Fibroblast of peridontal ligament (primary cell): ENCODE data around the gene CLPSL1.

ENCODE experiments used
- DNase-seq: peaks from one replicate; pipeline ENCODE4 v3.0.0-alpha.2; 2010; ENCODE audit errors: extremely low read depth

CLPSL1 gene

DNA sequence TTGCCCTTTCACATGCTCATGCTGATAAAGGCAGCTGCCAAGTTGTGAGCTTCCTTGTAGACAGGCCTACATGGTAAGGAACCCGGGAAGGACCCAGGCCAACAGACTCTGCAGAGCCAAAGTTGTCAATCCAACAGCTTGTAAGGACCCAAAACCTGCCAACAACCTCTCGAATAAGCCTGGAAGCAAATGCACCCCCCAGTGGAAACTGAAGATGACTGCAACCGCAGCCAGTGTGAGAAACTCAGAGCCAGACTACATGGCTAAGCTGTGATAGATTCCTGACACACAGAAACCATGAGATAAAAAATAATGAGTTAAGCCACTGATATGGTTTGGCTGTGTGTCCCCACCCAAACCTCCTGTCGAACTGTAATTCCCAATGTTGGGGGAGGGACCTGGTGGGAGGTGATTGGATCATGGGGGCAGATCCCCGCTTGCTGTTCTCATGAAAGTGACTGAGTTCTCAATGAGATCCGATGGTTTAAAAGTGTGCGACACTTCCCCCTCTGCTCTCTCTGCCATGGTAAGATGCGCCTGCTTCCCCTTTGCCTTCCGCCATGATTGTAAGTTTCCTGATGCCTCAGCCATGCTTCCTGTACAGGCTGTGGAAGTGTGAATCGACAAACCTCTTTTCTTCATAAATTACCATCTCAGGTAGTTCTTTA lies 23.2 kb upstream of the CLPSL1 start:
- peak; percentile 8 for DNase-seq

- DNase-seq, result no peak
These were observed 21.4 kb upstream of the CLPSL1 start for GRCh38 chr6:35759426-35759825.

- DNase-seq, result no peak
These were observed 15.1 kb upstream of the CLPSL1 start for GRCh38 chr6:35765739-35766138.

DNA sequence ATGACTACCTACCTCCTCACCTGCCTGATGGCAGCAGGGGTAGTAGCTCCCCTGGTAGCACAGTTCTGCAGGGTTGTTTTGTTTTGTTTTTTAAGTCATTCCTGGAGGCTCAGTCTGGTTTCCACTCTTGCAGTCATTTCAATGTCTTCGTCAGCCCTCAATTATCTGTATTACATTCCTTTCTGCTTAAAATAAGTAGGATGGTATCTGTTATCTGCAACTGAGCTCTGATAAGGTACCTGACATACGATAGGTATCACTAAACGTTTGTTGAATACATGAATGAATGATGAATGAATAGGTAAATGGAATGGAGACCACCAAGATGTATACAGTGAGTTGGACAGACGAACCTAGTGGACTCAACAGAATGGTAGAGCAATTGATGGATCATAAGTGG lies 11.6 kb upstream of the CLPSL1 start:
- no peak for DNase-seq

DNA sequence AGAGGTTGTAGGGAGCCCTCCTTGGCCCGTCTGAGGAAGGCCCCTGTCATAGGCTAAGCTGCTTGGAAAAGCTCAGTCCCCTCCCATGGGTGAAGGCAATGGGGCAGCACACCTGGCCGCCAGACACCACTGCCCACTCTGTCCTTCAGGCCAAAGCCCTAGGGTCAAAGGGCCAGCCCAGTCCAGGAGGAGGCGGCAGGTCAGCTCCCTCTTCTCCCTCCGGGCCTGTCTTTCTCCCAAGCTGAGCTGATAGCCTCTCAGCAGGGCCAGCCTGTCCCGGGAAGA lies 9.5 kb upstream of the CLPSL1 start:
- DNase-seq, result no peak

DNA sequence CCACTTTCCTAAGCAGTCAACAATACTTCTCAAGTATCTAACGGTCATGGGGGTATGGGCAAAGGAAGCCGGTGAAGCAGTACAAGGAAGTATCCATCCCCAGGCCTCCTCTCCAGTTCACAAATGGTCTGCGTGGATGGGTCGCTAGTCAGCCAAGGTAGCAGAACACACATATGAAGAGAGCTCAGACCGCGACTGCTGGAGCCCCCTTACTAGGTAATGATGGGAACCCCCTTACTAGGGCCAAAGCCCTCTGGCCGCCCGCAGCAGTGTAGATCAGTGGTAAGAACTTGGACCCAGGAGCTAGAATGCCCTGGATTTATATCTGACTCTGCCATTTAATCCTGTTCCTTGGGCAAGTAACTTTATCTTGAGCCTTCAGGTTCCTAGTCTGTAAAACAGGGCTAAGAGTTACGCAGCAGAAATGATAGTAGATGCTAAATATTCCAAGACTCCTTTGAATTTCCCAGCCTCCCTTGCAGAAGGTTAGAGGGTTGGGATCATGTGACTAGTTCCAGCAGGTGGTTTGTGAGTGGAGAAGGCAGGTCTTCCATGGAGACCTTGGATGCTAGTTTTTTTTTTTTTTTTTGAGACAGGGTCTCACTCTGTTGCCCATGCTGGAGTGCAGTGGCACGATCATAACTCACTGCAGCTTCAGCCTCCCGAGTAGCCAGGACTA lies 6.6 kb upstream of the CLPSL1 start:
- DNase-seq, result no peak

GRCh38 chr6:35775031-35775430 lies 5.8 kb upstream of the CLPSL1 start:
- no peak for DNase-seq

DNA sequence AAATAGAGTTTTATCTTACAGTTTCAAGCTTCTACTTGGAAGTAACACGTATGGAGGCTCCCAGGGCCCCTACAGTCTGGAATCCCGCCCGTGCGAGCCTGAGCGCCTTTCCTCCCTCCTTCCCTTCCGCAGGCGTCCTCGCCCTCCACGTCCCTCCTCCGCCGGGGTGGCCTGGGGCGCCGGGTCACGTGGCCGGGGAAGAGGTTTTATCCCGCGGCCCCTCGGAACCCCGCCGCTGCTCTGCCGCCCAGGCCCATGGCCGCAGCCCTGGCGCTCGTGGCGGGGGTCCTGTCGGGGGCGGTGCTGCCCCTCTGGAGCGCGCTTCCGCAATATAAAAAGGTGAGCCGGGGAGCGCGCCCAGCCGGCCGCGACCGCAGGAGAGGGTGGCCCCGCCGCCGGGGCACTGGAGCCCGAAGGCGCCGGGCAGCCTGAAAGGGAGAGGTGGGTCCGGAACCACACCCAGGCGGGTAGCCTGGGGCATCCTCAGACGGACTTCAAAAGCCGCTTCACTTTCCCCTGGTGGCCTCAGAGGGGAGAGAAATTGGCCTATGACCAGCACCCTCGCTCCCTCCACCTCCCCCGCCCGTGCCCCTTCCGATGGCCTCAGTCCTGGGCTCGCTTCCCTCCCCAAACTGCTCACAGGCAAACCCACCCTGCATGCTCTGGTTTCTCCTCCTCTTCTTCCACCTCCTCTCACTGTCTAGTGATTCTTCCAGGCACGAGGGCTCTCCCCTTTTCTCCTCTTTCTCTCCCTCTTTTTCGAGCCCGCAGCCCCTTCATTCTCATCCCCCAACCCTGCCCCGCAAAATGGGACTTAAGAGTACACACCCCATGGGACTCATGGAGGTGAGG lies 4.2 kb upstream of the CLPSL1 start, which contains the start of gene CLPSL2:
Gene CLPSL2, plus strand, starts transcription at position 235 of the 852 bp plus-strand sequence. Its CDS starts 21 bp downstream, at position 256.
- no peak for DNase-seq

DNA sequence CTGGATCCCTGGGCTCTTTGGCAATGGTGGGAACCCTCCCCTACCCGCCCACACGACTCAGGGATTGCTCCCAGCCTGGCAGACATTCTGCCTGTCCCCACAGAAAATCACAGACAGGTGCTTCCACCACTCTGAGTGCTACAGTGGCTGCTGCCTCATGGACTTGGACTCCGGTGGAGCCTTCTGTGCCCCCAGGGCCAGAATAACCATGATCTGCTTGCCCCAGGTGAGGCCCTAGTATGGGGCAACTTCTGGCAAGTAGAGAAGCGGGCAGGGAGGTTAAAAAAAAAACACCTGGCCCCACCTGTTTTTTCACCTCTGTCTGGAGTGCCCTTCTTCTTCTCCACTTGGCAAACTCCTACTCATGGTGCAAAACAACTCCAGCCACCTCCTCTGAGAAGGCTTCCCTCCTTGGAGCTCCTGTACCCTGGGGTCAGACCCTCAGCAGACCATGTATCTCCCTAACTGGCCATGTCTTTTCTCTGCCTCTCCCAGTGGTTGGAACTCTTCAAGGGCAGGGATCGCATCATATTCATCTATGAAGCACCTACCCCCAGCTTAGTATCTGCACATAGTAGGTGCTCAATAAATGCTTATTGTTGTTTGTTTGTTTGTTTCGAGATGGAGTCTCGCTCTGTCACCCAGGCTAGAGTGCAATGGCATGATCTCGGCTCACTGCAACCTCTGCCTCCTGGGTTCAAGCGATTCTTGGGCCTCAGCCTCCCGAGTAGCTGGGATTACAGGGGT lies 3.3 kb upstream of the CLPSL1 start:
- no peak for DNase-seq

DNA sequence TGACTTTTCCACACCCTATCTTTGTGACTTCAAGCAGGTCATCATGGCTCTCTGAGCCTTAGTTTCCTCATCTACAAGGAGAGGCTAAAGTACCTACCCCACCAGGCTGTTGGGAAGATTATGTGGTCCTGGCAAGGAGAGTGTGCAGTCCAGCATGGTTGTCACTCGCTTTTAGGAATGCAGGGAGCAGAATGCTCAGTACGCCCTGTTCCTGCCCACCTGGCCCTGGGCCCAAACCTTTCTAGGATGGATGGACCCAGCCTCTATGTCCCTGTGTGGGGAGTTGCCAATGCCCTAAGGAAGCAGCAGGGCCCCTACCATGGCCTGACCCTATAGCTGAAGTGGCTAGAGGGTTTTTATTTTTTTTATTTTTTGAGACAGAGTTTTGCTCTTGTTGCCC lies 2.4 kb upstream of the CLPSL1 start:
- no peak for DNase-seq

DNA sequence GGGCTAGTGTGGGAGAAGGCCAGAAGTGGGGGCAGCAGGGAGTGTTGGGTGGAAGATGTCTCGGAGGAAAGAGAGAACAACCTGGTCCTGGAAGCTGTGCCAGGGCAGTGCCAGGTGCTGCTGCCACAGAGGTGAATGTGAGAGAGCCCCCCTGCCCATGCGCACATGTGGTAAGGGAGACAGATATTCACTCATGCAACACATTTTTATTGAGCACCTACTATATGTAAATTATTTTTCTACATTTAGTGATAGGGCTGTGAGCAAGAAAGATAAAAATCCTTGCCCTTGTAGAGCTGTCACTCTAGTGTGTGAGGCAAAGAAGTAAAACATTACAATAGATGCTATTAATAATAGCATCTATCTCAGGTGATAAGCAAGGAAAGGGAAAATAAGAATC lies 471 bp downstream of the CLPSL1 start:
- no peak for DNase-seq

DNA sequence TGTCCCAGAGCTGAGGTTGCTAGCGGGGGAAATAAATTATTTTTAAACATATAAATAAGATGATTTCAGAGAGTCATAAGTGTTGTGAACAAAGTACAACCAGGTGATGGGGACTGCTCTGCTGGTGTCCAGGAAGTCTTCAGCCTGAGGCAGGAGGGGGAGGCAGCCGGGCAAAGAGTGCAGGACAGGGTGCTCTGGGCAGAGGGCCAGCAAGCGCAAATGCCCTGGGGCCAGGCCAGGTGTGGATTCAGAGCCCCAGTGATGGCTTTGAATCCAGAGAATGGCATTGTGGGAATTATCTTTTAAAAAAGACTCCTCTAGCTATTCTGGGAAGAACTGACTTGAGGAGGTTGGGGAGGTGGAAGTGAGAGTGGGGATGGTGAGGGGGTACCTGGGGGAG lies 1.6 kb downstream of the CLPSL1 start:
- no peak for DNase-seq

DNA sequence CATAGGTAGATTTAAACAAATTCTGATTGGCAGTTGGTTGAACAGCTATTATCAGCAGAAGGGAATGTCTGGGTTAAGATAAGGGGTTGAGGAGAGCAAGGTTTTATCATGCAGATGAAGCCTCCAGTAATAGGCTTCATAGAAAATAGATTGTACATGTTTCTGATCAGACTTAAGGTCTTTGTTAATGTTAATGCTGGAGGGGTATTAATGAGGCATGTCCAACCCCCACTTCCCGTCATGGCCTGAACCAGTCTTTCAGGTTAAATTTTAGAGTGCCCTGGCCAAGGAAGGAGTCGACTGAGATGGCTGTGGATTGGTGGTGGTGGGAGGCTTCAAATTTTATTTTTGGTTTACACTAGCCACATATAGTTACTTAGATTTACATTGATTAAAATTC lies 3.4 kb downstream of the CLPSL1 start:
- no peak for DNase-seq

DNA sequence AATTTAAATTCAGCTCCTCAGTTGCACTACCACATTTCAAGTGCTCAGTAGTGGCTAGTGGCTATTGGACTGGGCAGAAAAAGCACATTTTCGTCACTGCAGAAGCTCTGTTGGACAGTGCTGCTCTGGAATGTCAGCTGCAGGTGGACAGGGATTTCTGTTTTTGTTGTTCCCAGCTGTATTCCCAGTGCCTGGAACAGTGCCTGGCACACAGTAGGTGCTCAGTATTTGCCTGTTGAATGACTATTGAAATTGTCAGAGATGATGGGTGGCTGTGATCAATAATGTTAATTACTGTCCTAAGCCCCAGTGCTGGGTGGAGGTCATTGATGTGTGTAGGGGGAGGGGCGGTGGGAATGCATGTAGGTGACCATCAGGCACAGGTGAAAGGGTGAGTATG lies 5.5 kb downstream of the CLPSL1 start:
- DNase-seq, result no peak

DNA sequence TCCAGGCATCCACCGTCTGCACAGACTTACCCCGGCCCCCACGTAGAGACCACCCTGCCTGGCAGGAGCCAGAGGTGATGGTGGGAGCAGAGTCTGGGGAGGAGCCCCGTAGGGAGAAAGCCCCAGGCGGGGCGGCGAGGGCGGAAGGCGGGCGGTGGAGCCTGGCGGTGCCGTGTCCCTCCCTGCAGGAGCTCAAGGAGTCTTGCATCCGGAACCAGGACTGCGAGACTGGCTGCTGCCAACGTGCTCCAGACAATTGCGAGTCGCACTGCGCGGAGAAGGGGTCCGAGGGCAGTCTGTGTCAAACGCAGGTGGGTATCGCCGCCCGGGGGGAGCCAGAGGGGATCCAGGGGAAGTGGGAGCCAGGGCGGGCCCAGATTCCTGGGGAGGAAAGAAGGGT lies 6.0 kb downstream of the CLPSL1 start:
- no peak for DNase-seq

DNA sequence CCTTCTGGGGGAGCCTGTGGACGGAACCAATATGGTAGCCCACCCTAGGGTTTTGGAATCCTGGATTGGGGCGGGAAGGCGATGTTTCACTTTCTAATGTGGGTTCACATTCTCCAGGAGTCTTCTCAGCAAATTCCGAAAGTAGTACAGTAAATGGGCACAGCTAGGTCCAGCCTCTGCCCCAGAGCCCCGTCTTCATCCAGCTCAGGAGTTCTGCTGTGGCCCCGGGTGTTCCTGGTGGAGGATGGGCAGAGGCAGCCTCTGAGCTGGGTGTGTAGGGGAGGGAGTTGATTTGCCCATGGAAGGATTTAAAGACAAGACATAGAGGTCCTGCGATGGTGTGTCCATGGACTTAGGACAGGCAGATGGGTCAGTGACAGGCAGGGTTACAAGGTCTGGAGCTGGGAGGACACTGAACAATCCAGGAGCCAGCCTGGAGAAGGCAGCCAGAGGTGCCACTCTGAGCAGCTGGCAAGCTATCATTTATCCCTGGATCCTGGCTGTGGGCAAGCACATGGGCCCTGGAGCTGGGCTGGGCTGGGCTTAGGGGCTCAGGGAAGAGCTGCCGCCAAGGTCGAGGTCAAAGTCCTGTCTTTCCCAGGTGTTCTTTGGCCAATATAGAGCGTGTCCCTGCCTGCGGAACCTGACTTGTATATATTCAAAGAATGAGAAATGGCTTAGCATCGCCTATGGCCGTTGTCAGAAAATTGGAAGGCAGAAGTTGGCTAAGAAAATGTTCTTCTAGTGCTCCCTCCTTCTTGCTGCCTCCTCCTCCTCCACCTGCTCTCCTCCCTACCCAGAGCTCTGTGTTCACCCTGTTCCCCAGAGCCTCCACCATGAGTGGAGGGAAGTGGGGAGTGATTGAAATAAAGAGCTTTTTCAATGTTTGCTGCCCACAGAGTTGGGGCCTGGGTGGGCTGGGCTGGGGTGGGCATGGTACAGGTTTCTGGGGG lies 6.7 kb downstream of the CLPSL1 start:
- no peak for DNase-seq

DNA sequence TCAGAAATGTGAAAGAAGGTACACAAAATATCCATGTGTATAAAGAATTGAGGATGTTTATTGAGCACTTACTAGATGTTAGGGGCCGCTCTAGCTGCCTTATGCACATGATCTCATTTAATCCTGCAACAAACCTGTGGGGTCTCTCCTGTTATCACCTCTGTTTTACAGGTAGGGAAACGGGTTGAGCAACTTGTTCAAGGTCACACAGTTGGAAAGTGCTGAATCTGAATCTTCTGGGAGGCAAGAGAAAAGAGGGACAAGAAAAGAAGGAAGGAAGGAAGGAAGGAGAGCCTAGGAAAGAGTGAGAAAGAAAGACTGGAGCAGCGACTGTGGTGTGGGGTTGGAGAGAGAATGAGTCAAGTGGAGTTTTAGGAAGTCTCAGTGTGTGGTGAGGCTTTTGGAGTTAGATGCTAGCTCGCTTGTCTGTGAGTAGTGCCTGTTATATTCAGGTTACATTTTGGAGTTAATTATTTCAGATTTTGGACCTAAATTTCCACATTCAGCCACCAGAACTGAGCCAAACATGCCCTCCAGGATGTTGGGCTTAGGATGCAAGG lies 7.7 kb downstream of the CLPSL1 start:
- DNase-seq, result no peak

GRCh38 chr6:35790683-35791082 lies 9.9 kb downstream of the CLPSL1 start:
- DNase-seq, result no peak

- DNase-seq, result no peak
These were observed 14.0 kb downstream of the CLPSL1 start for GRCh38 chr6:35794536-35795452.
